Measurements from ENCODE around the gene GCLM.
A peak's percentile ranks its signal among the peaks of the same experiment; 100 is the strongest.

Gene GCLM

GRCh38 chr1:93846206-93846991, 62.8 kb downstream of the GCLM start:
- peak; percentile 71 for DNase-seq (ENCODE audit: low read depth)

- peak; percentile 21 for DNase-seq (ENCODE audit: low read depth)
These were observed 63.6 kb downstream of the GCLM start for GRCh38 chr1:93845538-93846205.

- DNase-seq (ENCODE audit: low read depth) = peak; percentile 10
These were observed 64.8 kb downstream of the GCLM start for GRCh38 chr1:93844262-93845045.

GRCh38 chr1:93842750-93843500, 66.3 kb downstream of the GCLM start:
- no peak for DNase-seq (ENCODE audit: low read depth)

GRCh38 chr1:93841771-93842170, 67.5 kb downstream of the GCLM start:
- DNase-seq (ENCODE audit: low read depth) = no peak

GRCh38 chr1:93840956-93841482, 68.2 kb downstream of the GCLM start:
- no peak for DNase-seq (ENCODE audit: low read depth)

GRCh38 chr1:93839753-93840152, 69.5 kb downstream of the GCLM start:
- no peak for DNase-seq (ENCODE audit: low read depth)

- DNase-seq (ENCODE audit: low read depth) = no peak
These were observed 69.9 kb downstream of the GCLM start for GRCh38 chr1:93839307-93839706.

- DNase-seq (ENCODE audit: low read depth) = no peak
These were observed 71.3 kb downstream of the GCLM start for GRCh38 chr1:93837961-93838360.

Data from T-helper 22 cell (primary cell).